ENCODE measurements around the gene INF2. TPM values are rescaled to one million over a fixed set of nuclear protein-coding genes. Genes with fewer than 3 reads are reported as not detected.
"Not testable (repeated sequence)": the region's sequence is repeated elsewhere in the genome, so short reads cannot be mapped to it uniquely, and the experiment has no call there.

Gene INF2
- total and polyA plus RNA-seq, 4 donors = 22.8 to 72.8 (median 44.0) TPM

DNA sequence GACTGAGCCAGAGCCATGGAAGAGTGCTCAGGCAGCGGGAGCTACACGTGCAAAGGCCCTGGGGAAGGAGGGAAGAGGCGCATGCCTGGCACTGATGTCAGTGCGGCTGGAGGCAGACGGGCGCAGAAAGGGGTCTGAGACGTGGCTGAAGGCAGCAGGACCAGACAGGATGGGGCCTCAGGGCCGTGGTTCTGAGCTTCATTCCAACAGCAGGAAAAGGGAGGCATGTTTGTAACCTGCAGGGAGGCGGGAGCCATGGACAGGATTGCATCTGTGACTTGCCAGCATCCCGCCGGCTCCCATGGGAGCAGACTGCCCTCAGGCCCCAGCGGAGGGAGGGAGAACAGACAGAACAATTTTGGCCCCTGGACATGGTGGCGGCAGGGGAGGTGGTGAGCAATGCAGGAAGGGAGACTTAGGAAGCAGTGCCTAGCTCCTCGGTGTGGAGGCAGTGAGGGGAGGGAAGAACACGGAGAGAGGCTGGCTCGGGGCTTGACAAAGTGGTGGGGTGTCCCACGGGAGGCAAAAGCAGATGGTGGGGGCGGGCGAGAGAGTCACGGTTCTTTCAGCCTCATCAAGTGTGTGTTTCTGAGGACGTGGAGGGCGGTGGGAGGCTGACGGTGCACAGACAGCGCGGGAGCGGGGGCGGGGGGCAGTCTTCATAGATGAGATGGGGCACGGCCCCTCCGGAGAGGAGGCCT, 33.3 kb upstream of the INF2 start:
- Histone ChIP-seq H3K36me3 (ENCODE audit: control insufficient read depth, insufficient read depth, low read length) (peaks cover 6% of the 10 kb centered on the region), H3K4me1 (ENCODE audit: control insufficient read depth, insufficient read depth, low read length) (peaks cover 20% of the 10 kb centered on the region), H3K4me3 (ENCODE audit: low read depth, low read length) (no peak overlapping the region), H3K9me3 (ENCODE audit: control insufficient read depth, insufficient read depth, low read length) (peaks cover 3% of the 10 kb centered on the region), H3K27ac (ENCODE audit: low read depth, low read length) (no peak overlapping the region), H3K27me3 (ENCODE audit: control insufficient read depth, insufficient read depth, low read length) (no peaks in the 10 kb centered on the region)
- DNase-seq (ENCODE audit: low read depth in 4 of 6, low spot score in 6 of 6) = peak in 1 of 6 donors; percentile 22
- 51% methylated on average over 26 of the region's 29 CpGs for WGBS (ENCODE audit: insufficient coverage)

DNA sequence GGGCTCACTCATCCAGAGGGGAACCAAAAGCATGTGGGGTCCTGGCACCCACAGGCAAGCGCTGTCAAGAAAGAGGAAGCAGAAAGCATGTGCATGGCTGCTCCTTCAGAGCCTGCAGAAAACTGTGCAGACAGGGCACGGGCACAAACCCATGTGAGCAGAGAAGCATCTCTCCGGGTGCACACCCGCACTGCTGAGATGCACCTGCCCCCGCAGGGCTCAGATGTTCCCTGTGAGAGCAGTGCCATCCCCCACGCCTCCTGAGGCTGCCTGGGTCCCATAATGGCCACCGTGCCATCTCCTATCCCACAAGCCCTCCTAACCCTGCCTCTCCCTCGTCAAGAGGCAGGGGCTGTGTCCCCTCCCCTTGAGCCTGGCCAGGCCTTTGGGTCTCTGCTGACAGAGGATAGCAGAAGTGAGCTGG, 32.3 kb upstream of the INF2 start:
- no peak overlapping the region for H3K27ac ChIP-seq (ENCODE audit: low read depth, low read length)
- no peak for DNase-seq (ENCODE audit: low read depth in 4 of 6, low spot score in 6 of 6)
- H3K9me3 ChIP-seq (ENCODE audit: control insufficient read depth, insufficient read depth, low read length) = peaks cover 3% of the 10 kb centered on the region
- H3K27me3 ChIP-seq (ENCODE audit: control insufficient read depth, insufficient read depth, low read length) = no peaks in the 10 kb centered on the region
- H3K36me3 ChIP-seq (ENCODE audit: control insufficient read depth, insufficient read depth, low read length) = no peaks in the 10 kb centered on the region
- H3K4me1 ChIP-seq (ENCODE audit: control insufficient read depth, insufficient read depth, low read length) = peaks cover 20% of the 10 kb centered on the region
- no peak overlapping the region for H3K4me3 ChIP-seq (ENCODE audit: low read depth, low read length)
- WGBS (ENCODE audit: insufficient coverage) = 67% methylated on average over 5 of the region's 8 CpGs

GRCh38 chr14:104657563-104658324, 31.7 kb upstream of the INF2 start:
- WGBS (ENCODE audit: insufficient coverage) = 70% methylated on average over 14 of the region's 17 CpGs
- DNase-seq (ENCODE audit: low read depth in 4 of 6, low spot score in 6 of 6) = no peak
- Histone ChIP-seq H3K27me3 (ENCODE audit: control insufficient read depth, insufficient read depth, low read length) (no peaks in the 10 kb centered on the region), H3K4me3 (ENCODE audit: low read depth, low read length) (no peak overlapping the region), H3K4me1 (ENCODE audit: control insufficient read depth, insufficient read depth, low read length) (peaks cover 20% of the 10 kb centered on the region), H3K27ac (ENCODE audit: low read depth, low read length) (no peak overlapping the region), H3K9me3 (ENCODE audit: control insufficient read depth, insufficient read depth, low read length) (peaks cover 3% of the 10 kb centered on the region), H3K36me3 (ENCODE audit: control insufficient read depth, insufficient read depth, low read length) (no peaks in the 10 kb centered on the region)

GRCh38 chr14:104658325-104658712, 31.1 kb upstream of the INF2 start:
- DNase-seq (ENCODE audit: low read depth in 4 of 6, low spot score in 6 of 6) = no peak
- no peak overlapping the region for H3K27ac ChIP-seq (ENCODE audit: low read depth, low read length)
- WGBS (ENCODE audit: insufficient coverage) = 88% methylated on average over 15 of the region's 15 CpGs

GRCh38 chr14:104659146-104659545, 30.3 kb upstream of the INF2 start:
- no peaks in the 10 kb centered on the region for H3K9me3 ChIP-seq (ENCODE audit: control insufficient read depth, insufficient read depth, low read length)
- 83% methylated on average over 3 of the region's 5 CpGs for WGBS (ENCODE audit: insufficient coverage)
- no peak overlapping the region for H3K4me3 ChIP-seq (ENCODE audit: low read depth, low read length)
- no peaks in the 10 kb centered on the region for H3K27me3 ChIP-seq (ENCODE audit: control insufficient read depth, insufficient read depth, low read length)
- H3K27ac ChIP-seq (ENCODE audit: low read depth, low read length) = no peak overlapping the region
- no peak for DNase-seq (ENCODE audit: low read depth in 4 of 6, low spot score in 6 of 6)
- H3K4me1 ChIP-seq (ENCODE audit: control insufficient read depth, insufficient read depth, low read length) = peaks cover 20% of the 10 kb centered on the region
- no peaks in the 10 kb centered on the region for H3K36me3 ChIP-seq (ENCODE audit: control insufficient read depth, insufficient read depth, low read length)

More at GRCh38 chr14:104658325-104658712, 31.1 kb upstream of the INF2 start:
- H3K4me3 ChIP-seq (ENCODE audit: low read depth, low read length) = no peak overlapping the region
- H3K36me3 ChIP-seq (ENCODE audit: control insufficient read depth, insufficient read depth, low read length) = no peaks in the 10 kb centered on the region
- no peaks in the 10 kb centered on the region for H3K9me3 ChIP-seq (ENCODE audit: control insufficient read depth, insufficient read depth, low read length)
- H3K27me3 ChIP-seq (ENCODE audit: control insufficient read depth, insufficient read depth, low read length) = no peaks in the 10 kb centered on the region
- H3K4me1 ChIP-seq (ENCODE audit: control insufficient read depth, insufficient read depth, low read length) = peaks cover 20% of the 10 kb centered on the region

DNA sequence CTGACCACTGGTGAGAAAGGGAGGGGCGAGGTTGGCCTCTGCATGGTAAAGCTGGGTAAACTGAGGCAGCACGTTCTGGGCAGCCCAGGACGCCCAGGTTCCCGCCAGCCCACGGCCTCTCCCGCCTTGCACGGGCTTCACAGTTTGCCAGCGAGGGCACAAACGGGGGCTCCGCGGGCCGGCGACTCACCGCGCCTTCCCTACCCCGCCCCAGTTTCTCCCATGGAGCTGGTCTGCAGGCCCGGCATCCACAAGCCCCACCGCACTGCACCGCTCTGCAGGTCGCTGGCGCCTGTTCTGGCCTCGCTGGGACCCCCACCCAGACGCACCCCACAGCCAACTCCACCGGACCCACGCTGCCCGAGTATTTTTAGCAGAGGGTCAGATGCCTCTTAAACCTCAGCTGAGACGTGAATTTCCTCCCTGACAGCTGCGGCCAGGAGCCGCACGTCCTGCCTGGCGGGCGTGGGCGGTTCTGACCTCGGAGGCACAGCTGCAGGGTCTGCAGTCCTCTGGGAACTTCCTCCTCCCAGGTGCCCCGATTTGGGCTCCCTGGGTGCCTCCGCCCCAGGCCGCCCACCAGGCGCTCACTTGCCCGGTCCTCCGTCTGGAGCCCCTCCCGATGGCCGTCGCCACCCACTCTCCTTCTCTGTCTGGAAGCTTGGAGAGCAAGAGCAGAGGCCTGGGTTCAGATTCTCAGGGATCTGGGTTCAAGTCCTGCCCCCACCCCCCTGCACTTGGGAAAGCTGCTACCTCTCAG, 29.5 kb upstream of the INF2 start:
- DNase-seq (ENCODE audit: low read depth in 4 of 6, low spot score in 6 of 6) = no peak
- H3K36me3 ChIP-seq (ENCODE audit: control insufficient read depth, insufficient read depth, low read length) = no peaks in the 10 kb centered on the region
- H3K4me1 ChIP-seq (ENCODE audit: control insufficient read depth, insufficient read depth, low read length) = peaks cover 24% of the 10 kb centered on the region
- WGBS (ENCODE audit: insufficient coverage) = 64% methylated on average over 43 of the region's 43 CpGs
- H3K27ac ChIP-seq (ENCODE audit: low read depth, low read length) = no peak overlapping the region
- no peaks in the 10 kb centered on the region for H3K9me3 ChIP-seq (ENCODE audit: control insufficient read depth, insufficient read depth, low read length)
- no peak overlapping the region for H3K4me3 ChIP-seq (ENCODE audit: low read depth, low read length)
- H3K27me3 ChIP-seq (ENCODE audit: control insufficient read depth, insufficient read depth, low read length) = no peaks in the 10 kb centered on the region

DNA sequence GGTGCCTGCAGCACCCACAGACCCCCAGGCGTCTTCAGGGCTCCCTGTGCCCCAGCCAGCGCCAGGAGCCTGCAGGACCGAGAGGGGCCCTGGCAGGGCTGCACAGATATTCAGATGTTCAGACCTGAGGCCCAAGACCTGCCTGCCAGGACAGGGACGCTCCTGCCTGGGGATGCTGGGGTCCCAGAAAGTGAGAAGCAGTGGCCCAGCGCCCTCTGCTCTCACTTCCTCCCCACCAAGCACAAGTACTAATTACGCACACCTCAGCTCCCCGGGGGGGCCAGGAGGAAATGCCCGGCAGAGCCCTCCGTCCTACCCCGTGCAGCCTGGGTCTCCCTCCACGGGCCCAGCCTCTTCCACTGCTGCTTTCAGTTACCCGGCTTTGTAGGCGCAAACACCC, 28.8 kb upstream of the INF2 start:
- H3K4me1 ChIP-seq (ENCODE audit: control insufficient read depth, insufficient read depth, low read length) = peaks cover 29% of the 10 kb centered on the region
- H3K4me3 ChIP-seq (ENCODE audit: low read depth, low read length) = no peak overlapping the region
- no peak for DNase-seq (ENCODE audit: low read depth in 4 of 6, low spot score in 6 of 6)
- 77% methylated on average over 11 of the region's 13 CpGs for WGBS (ENCODE audit: insufficient coverage)
- no peak overlapping the region for H3K27ac ChIP-seq (ENCODE audit: low read depth, low read length)
- H3K36me3 ChIP-seq (ENCODE audit: control insufficient read depth, insufficient read depth, low read length) = no peaks in the 10 kb centered on the region
- no peaks in the 10 kb centered on the region for H3K9me3 ChIP-seq (ENCODE audit: control insufficient read depth, insufficient read depth, low read length)
- no peaks in the 10 kb centered on the region for H3K27me3 ChIP-seq (ENCODE audit: control insufficient read depth, insufficient read depth, low read length)

- no peak for DNase-seq (ENCODE audit: low read depth in 4 of 6, low spot score in 6 of 6)
- Histone ChIP-seq H3K36me3 (ENCODE audit: control insufficient read depth, insufficient read depth, low read length) (no peaks in the 10 kb centered on the region), H3K4me1 (ENCODE audit: control insufficient read depth, insufficient read depth, low read length) (peaks cover 31% of the 10 kb centered on the region), H3K27me3 (ENCODE audit: control insufficient read depth, insufficient read depth, low read length) (no peaks in the 10 kb centered on the region), H3K4me3 (ENCODE audit: low read depth, low read length) (no peak overlapping the region), H3K9me3 (ENCODE audit: control insufficient read depth, insufficient read depth, low read length) (no peaks in the 10 kb centered on the region), H3K27ac (ENCODE audit: low read depth, low read length) (no peak overlapping the region)
- WGBS (ENCODE audit: insufficient coverage) = no CpG with 5 or more reads among the region's 2 CpGs
Measured at GRCh38 chr14:104661086-104661485, 28.3 kb upstream of the INF2 start.

DNA sequence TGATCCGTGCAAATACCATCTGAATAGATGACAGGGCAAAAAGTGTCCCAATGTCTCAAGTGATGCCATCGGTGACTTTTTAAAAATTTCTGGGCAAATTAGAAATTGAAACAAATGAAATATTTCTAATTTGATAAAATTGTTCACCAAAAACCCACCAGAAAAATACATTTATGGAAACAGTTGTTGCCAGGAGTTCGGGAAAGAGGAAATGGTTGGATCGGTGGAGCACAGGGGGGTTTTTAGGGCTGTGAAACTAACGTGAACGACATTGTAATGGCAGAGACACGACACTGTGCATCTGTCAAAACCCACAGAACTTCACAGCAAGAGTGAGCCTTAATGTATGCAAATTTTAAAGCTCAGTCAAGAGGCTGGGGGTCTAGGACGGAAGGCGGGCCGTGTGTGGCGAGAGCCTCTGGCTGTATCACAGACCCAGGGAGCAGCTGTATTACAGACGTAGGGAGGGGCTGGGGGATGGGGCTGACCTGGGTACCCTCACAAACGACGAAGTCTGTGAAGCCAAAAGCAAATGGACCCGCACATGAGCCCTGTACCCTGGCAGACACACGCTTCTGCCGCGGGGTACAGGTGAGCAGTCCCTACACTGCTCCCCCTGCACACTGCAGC, 27.8 kb upstream of the INF2 start:
- 73% methylated on average over 8 of the region's 18 CpGs for WGBS (ENCODE audit: insufficient coverage)
- H3K4me1 ChIP-seq (ENCODE audit: control insufficient read depth, insufficient read depth, low read length) = peaks cover 32% of the 10 kb centered on the region
- not testable (repeated sequence) for H3K36me3 ChIP-seq (ENCODE audit: control insufficient read depth, insufficient read depth, low read length)

More for the DNA sequence above, 27.8 kb upstream of the INF2 start:
- not testable (repeated sequence) for H3K27ac ChIP-seq (ENCODE audit: low read depth, low read length); DNase-seq (ENCODE audit: low read depth in 4 of 6, low spot score in 6 of 6); H3K27me3 ChIP-seq (ENCODE audit: control insufficient read depth, insufficient read depth, low read length); H3K4me3 ChIP-seq (ENCODE audit: low read depth, low read length); H3K9me3 ChIP-seq (ENCODE audit: control insufficient read depth, insufficient read depth, low read length)

Data from spinal cord (tissue), 10 donors.